Activated CD8-positive, alpha-beta memory T cell treated with anti-CD3 and anti-CD28 coated beads for 24 hours (primary cell): ENCODE results near the gene USP27X.

ENCODE experiments used
- DNase-seq: peaks from one replicate; pipeline ENCODE4 v3.0.0-alpha.2; 2020

USP27X gene

GRCh38 chrX:49878834-49879655 is at the start of gene USP27X:
USP27X (plus strand) TSS chrX:49879484; CDS start chrX:49880308, 824 bp downstream.
- DNase-seq: peak; percentile 81

GRCh38 chrX:49838374-49838773 is 40.9 kb upstream of the USP27X start:
- no peak for DNase-seq

GRCh38 chrX:49840679-49841078 is 38.6 kb upstream of the USP27X start:
- peak; percentile 67 for DNase-seq

GRCh38 chrX:49842621-49843020 is 36.7 kb upstream of the USP27X start:
- DNase-seq: no peak

- no peak for DNase-seq
Observed at GRCh38 chrX:49844611-49845010, 34.7 kb upstream of the USP27X start.

GRCh38 chrX:49845701-49846403 is 33.4 kb upstream of the USP27X start:
- no peak for DNase-seq

- no peak for DNase-seq
Observed at GRCh38 chrX:49846522-49846921, 32.8 kb upstream of the USP27X start.

- no peak for DNase-seq
Observed at GRCh38 chrX:49848275-49848674, 31.0 kb upstream of the USP27X start.

GRCh38 chrX:49850028-49850427 is 29.3 kb upstream of the USP27X start:
- no peak for DNase-seq

GRCh38 chrX:49853661-49854060 is 25.6 kb upstream of the USP27X start:
- DNase-seq: no peak

- DNase-seq: no peak
Observed at GRCh38 chrX:49856819-49857218, 22.5 kb upstream of the USP27X start.

- DNase-seq: no peak
Observed at GRCh38 chrX:49858341-49858740, 20.9 kb upstream of the USP27X start.

GRCh38 chrX:49859491-49859890 is 19.8 kb upstream of the USP27X start:
- DNase-seq: no peak

- no peak for DNase-seq
Observed at GRCh38 chrX:49860867-49861535, 18.3 kb upstream of the USP27X start.

- no peak for DNase-seq
Observed at GRCh38 chrX:49862093-49862492, 17.2 kb upstream of the USP27X start.

GRCh38 chrX:49868739-49869138 is 10.5 kb upstream of the USP27X start:
- DNase-seq: no peak

- DNase-seq: no peak
Observed at GRCh38 chrX:49876750-49877149, 2.5 kb upstream of the USP27X start.

- DNase-seq: no peak
Observed at GRCh38 chrX:49877397-49878101, 1.7 kb upstream of the USP27X start.

GRCh38 chrX:49878128-49878833 is 1.0 kb upstream of the USP27X start:
- no peak for DNase-seq

- DNase-seq: no peak
Observed at GRCh38 chrX:49879656-49880277, 483 bp downstream of the USP27X start.

GRCh38 chrX:49880668-49881067 is 1.4 kb downstream of the USP27X start:
- DNase-seq: no peak

GRCh38 chrX:49884290-49884862 is 5.1 kb downstream of the USP27X start:
- peak; percentile 80 for DNase-seq
